GM20431 (cell line): Measurements from ENCODE around the gene IGFBP4.

Experiments used
- in situ Hi-C: fragments of 300-500 bp; cut with MseI, MboI; formaldehyde crosslinking; loops from one replicate; pipeline ENCODE4 v1.15.0; 2020; ENCODE audit warnings: low sequenced_read_pairs; ENCODE audit not compliant: unreplicated experiment

IGFBP4 gene

GRCh38 chr17:40502716-40503115 is 59.5 kb downstream of the IGFBP4 start:
- in situ Hi-C loops, result no loop called here

- in situ Hi-C loops, result no loop called here
Observed at GRCh38 chr17:40503154-40503553, 59.9 kb downstream of the IGFBP4 start.

GRCh38 chr17:40506786-40507185 is 63.5 kb downstream of the IGFBP4 start:
- in situ Hi-C loops, result no loop called here
